ENCODE results near the gene KLHL36.
"Not testable (repeated sequence)": the region's sequence is repeated elsewhere in the genome, so short reads cannot be mapped to it uniquely, and the experiment has no call there.

Gene KLHL36

GRCh38 chr16:84678541-84678940, 30.2 kb downstream of the KLHL36 start:
- H3K27me3 ChIP-seq (ENCODE audit: control insufficient read depth, insufficient read depth, low read length), result no peaks in the 10 kb centered on the region
- no peak overlapping the region for H3K4me3 ChIP-seq (ENCODE audit: low read length)
- H3K4me1 ChIP-seq (ENCODE audit: control insufficient read depth, low read depth, low read length), result peaks cover 15% of the 10 kb centered on the region
- no peaks in the 10 kb centered on the region for H3K36me3 ChIP-seq (ENCODE audit: control insufficient read depth, low read depth, low read length)
- no peak overlapping the region for H3K27ac ChIP-seq (ENCODE audit: low read length)
- H3K9me3 ChIP-seq (ENCODE audit: control insufficient read depth, low read depth, low read length), result no peaks in the 10 kb centered on the region
- no peak overlapping the region for H3K9ac ChIP-seq (ENCODE audit: low read length)

DNA sequence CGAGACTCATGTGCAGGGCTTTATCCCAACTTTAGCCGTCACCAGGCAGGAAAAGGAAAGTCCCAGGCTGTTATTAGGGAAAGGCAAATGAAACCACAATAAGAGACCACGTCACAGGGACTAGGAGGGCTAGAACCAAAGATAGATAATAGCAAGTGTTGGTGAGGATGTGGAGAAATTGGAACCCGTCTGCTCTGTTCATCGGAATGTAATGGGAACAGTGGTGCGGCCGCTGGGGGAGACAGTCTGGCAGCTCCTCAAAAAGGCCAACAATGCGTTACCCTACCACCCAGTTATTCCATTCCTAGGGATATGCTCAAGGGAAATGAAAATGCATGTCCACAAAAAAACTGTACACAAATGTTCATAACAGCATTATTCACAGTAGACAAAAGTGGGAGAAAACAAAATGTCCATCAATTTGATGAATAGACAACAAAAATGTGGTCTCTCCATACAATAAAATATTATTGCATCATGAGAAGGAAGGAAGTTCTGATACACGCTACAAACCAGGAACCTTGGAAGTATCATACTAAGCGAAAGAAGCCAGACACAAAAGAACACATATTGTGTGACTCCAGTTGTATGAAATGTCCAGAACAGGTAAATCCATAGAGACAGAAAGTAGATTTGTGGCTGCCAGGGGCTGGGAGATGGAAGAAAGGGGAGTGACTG, 32.0 kb downstream of the KLHL36 start:
- Histone ChIP-seq H3K9ac (ENCODE audit: low read length) (no peak overlapping the region), H3K36me3 (ENCODE audit: control insufficient read depth, low read depth, low read length) (no peaks in the 10 kb centered on the region), H3K4me3 (ENCODE audit: low read length) (no peak overlapping the region), H3K4me1 (ENCODE audit: control insufficient read depth, low read depth, low read length) (peaks cover 28% of the 10 kb centered on the region), H3K27ac (ENCODE audit: low read length) (no peak overlapping the region), H3K9me3 (ENCODE audit: control insufficient read depth, low read depth, low read length) (no peaks in the 10 kb centered on the region), H3K27me3 (ENCODE audit: control insufficient read depth, insufficient read depth, low read length) (peaks cover 6% of the 10 kb centered on the region)

GRCh38 chr16:84680843-84681629, 32.7 kb downstream of the KLHL36 start:
- H3K27ac ChIP-seq (ENCODE audit: low read length), result no peak overlapping the region
- no peaks in the 10 kb centered on the region for H3K9me3 ChIP-seq (ENCODE audit: control insufficient read depth, low read depth, low read length)
- peaks cover 6% of the 10 kb centered on the region for H3K27me3 ChIP-seq (ENCODE audit: control insufficient read depth, insufficient read depth, low read length)
- H3K4me3 ChIP-seq (ENCODE audit: low read length), result no peak overlapping the region
- peaks cover 28% of the 10 kb centered on the region for H3K4me1 ChIP-seq (ENCODE audit: control insufficient read depth, low read depth, low read length)
- no peak overlapping the region for H3K9ac ChIP-seq (ENCODE audit: low read length)
- no peaks in the 10 kb centered on the region for H3K36me3 ChIP-seq (ENCODE audit: control insufficient read depth, low read depth, low read length)

- peaks cover 15% of the 10 kb centered on the region for H3K4me1 ChIP-seq (ENCODE audit: control insufficient read depth, low read depth, low read length)
- peaks cover 6% of the 10 kb centered on the region for H3K27me3 ChIP-seq (ENCODE audit: control insufficient read depth, insufficient read depth, low read length)
These were observed 35.6 kb downstream of the KLHL36 start for GRCh38 chr16:84683691-84684591.

DNA sequence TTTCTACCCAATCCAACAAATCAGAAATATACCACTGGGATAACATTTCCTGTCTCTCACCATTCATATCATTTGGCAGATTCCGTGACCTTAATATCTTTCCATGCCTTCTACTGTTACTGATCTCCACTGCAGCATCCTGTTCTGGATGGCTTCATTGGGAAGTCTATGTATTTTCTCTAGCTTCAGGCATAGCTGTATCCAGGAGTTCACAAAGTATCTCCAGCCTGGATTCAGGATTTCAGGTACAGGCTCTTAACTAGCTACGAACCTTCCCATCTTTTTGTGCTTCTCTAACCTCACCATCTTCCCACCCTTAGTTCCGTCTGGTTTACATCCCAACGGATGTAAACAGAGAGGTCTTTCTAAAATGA, 36.3 kb downstream of the KLHL36 start:
- H3K36me3 ChIP-seq (ENCODE audit: control insufficient read depth, low read depth, low read length), result no peaks in the 10 kb centered on the region
- no peak overlapping the region for H3K27ac ChIP-seq (ENCODE audit: low read length)

More at GRCh38 chr16:84683691-84684591, 35.6 kb downstream of the KLHL36 start:
- H3K4me3 ChIP-seq (ENCODE audit: low read length), result no peak overlapping the region
- no peak overlapping the region for H3K9ac ChIP-seq (ENCODE audit: low read length)
- H3K36me3 ChIP-seq (ENCODE audit: control insufficient read depth, low read depth, low read length), result no peaks in the 10 kb centered on the region
- H3K27ac ChIP-seq (ENCODE audit: low read length), result no peak overlapping the region
- H3K9me3 ChIP-seq (ENCODE audit: control insufficient read depth, low read depth, low read length), result no peaks in the 10 kb centered on the region

GRCh38 chr16:84685210-84685609, 36.9 kb downstream of the KLHL36 start:
- no peaks in the 10 kb centered on the region for H3K9me3 ChIP-seq (ENCODE audit: control insufficient read depth, low read depth, low read length)

More for the DNA sequence above, 36.3 kb downstream of the KLHL36 start:
- no peak overlapping the region for H3K9ac ChIP-seq (ENCODE audit: low read length)
- no peaks in the 10 kb centered on the region for H3K9me3 ChIP-seq (ENCODE audit: control insufficient read depth, low read depth, low read length)
- peaks cover 15% of the 10 kb centered on the region for H3K4me1 ChIP-seq (ENCODE audit: control insufficient read depth, low read depth, low read length)
- peaks cover 6% of the 10 kb centered on the region for H3K27me3 ChIP-seq (ENCODE audit: control insufficient read depth, insufficient read depth, low read length)
- H3K4me3 ChIP-seq (ENCODE audit: low read length), result no peak overlapping the region

DNA sequence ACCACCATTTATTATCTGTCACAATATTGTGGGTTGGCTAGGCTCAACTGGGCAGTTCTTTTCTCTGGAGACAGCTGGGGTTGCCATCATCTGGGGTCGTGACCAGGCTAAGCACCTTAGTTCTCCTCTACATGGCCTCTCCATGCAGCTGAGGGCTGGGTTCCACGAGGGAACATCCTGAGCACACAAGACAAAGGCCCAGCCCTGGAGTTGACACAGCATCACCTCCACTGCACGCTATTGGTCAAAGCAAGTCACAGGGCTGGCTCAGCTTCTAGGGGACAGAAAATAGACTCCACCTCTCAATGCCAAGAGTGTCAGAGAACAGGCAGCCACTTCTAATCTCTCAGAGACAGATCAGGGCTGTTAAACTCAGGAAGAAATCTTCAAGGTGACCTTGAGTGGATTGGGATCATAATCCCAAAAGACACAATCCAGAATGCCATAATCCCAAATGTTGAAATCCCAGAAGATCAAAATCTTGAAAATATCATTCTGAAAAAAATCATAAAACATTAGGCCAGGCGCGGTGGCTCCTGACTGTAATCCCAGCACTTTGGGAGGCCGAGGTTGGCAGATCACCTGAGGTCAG, 38.5 kb downstream of the KLHL36 start:
- no peak overlapping the region for H3K4me3 ChIP-seq (ENCODE audit: low read length)
- no peak overlapping the region for H3K27ac ChIP-seq (ENCODE audit: low read length)
- H3K9ac ChIP-seq (ENCODE audit: low read length), result no peak overlapping the region
- peaks cover 6% of the 10 kb centered on the region for H3K27me3 ChIP-seq (ENCODE audit: control insufficient read depth, insufficient read depth, low read length)
- H3K36me3 ChIP-seq (ENCODE audit: control insufficient read depth, low read depth, low read length), result no peaks in the 10 kb centered on the region
- peaks cover 15% of the 10 kb centered on the region for H3K4me1 ChIP-seq (ENCODE audit: control insufficient read depth, low read depth, low read length)
- H3K9me3 ChIP-seq (ENCODE audit: control insufficient read depth, low read depth, low read length), result no peaks in the 10 kb centered on the region

More at GRCh38 chr16:84685210-84685609, 36.9 kb downstream of the KLHL36 start:
- Histone ChIP-seq H3K4me3 (ENCODE audit: low read length) (no peak overlapping the region), H3K27ac (ENCODE audit: low read length) (no peak overlapping the region), H3K36me3 (ENCODE audit: control insufficient read depth, low read depth, low read length) (no peaks in the 10 kb centered on the region), H3K9ac (ENCODE audit: low read length) (no peak overlapping the region), H3K4me1 (ENCODE audit: control insufficient read depth, low read depth, low read length) (peaks cover 15% of the 10 kb centered on the region), H3K27me3 (ENCODE audit: control insufficient read depth, insufficient read depth, low read length) (peaks cover 6% of the 10 kb centered on the region)

DNA sequence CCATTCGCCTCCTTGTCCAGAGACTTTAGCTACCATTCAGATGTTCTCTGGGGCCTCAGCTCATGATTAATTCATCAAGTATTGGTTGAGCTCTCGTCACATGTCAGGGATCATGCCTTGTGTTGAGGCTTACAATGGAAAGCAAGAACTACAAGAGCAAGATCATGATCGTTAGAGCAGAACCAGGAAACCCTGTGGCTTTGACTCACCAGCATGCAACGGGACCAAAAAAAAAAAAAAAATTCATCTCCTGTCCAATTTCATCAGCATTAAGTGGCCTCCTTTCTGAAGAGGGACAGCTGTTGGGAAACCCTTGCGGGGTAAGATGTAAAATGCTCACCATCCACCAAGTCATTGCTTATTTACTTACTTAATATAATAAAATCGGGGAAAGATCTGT, 39.4 kb downstream of the KLHL36 start:
- H3K9me3 ChIP-seq (ENCODE audit: control insufficient read depth, low read depth, low read length), result no peaks in the 10 kb centered on the region
- H3K27ac ChIP-seq (ENCODE audit: low read length), result no peak overlapping the region

DNA sequence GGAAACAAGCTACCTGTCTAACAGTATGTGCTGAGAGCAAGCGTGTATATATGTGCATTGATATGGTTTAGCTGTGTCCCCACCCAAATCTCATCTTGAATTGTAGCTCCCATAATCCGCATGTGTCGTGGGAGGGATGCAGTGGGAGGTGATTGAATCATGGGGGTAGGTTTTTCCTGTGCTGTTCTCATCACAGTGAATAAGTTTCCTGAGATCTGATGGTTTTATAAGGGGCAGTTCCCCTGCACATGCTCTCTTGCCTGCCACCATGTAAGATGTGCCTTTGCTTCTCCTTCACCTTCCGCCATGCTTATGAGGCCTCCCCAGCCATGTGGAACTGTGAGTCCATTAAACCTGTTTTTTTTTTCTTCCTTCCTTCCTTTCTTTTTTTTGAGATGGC, 39.9 kb downstream of the KLHL36 start:
- H3K27ac ChIP-seq (ENCODE audit: low read length); H3K9ac ChIP-seq (ENCODE audit: low read length); H3K36me3 ChIP-seq (ENCODE audit: control insufficient read depth, low read depth, low read length); H3K27me3 ChIP-seq (ENCODE audit: control insufficient read depth, insufficient read depth, low read length); H3K4me3 ChIP-seq (ENCODE audit: low read length); H3K9me3 ChIP-seq (ENCODE audit: control insufficient read depth, low read depth, low read length): not testable (repeated sequence)
- H3K4me1 ChIP-seq (ENCODE audit: control insufficient read depth, low read depth, low read length), result peaks cover 15% of the 10 kb centered on the region

More for the DNA sequence above, 39.4 kb downstream of the KLHL36 start:
- H3K27me3 ChIP-seq (ENCODE audit: control insufficient read depth, insufficient read depth, low read length), result peaks cover 6% of the 10 kb centered on the region
- H3K4me1 ChIP-seq (ENCODE audit: control insufficient read depth, low read depth, low read length), result peaks cover 15% of the 10 kb centered on the region
- no peak overlapping the region for H3K9ac ChIP-seq (ENCODE audit: low read length)
- no peaks in the 10 kb centered on the region for H3K36me3 ChIP-seq (ENCODE audit: control insufficient read depth, low read depth, low read length)
- H3K4me3 ChIP-seq (ENCODE audit: low read length), result no peak overlapping the region

GRCh38 chr16:84689111-84689510, 40.8 kb downstream of the KLHL36 start:
- Histone ChIP-seq H3K27me3 (ENCODE audit: control insufficient read depth, insufficient read depth, low read length) (peaks cover 6% of the 10 kb centered on the region), H3K9ac (ENCODE audit: low read length) (no peak overlapping the region), H3K4me3 (ENCODE audit: low read length) (no peak overlapping the region), H3K27ac (ENCODE audit: low read length) (no peak overlapping the region), H3K36me3 (ENCODE audit: control insufficient read depth, low read depth, low read length) (no peaks in the 10 kb centered on the region), H3K9me3 (ENCODE audit: control insufficient read depth, low read depth, low read length) (no peaks in the 10 kb centered on the region), H3K4me1 (ENCODE audit: control insufficient read depth, low read depth, low read length) (peaks cover 12% of the 10 kb centered on the region)
